IMR-90 (cell line): Measurements from ENCODE around the gene DNAJC2. TPM values are rescaled to one million over a fixed set of nuclear protein-coding genes. Genes with fewer than 3 reads are reported as not detected.

Experiments
- ATAC-seq: fragments of 200-7000 bp; cut with Tn5 transposase; 2 replicates; pipeline ENCODE4 v1.9.1; 2020; ENCODE audit warnings: low read depth, mild to moderate bottlenecking, moderate library complexity
- BruUV-seq: library from RNA; stranded (reverse); fragments of 400-500 nt; replicated peaks from 2 replicates; lab custom pipeline; 2021; lab: Mats Ljungman, UMichigan
- CTCF ChIA-PET: fragments of 300-600 bp; formaldehyde crosslinking; extraction: SDS; loops from one replicate; lab custom pipeline; 2021; ENCODE audit warnings: antibody characterized with exemption; lab: Yijun Ruan, JAX
- POLR2A ChIA-PET: fragments of 300-600 bp; sonication (Branson Sonifier 250); formaldehyde crosslinking; loops from one replicate; lab custom pipeline; 2022; ENCODE audit warnings: antibody characterized with exemption; ENCODE audit not compliant: unreplicated experiment; lab: Charles Lee
- DNase-seq: peaks from one replicate; pipeline ENCODE4 v3.0.0; 2013
- H2AFZ ChIP-seq: replicated peaks from 2 replicates; pipeline ENCODE3; 2013; ENCODE audit warnings: low read length, mild to moderate bottlenecking; ENCODE audit not compliant: poor library complexity
- H2AK5ac ChIP-seq: 2 replicates; pipeline ENCODE4 v1.6.1; 2013; ENCODE audit warnings: low read depth, low read length, inconsistent platforms
- H2AK9ac ChIP-seq: replicated peaks from 2 replicates; pipeline ENCODE3; 2013; ENCODE audit warnings: mild to moderate bottlenecking, low read depth, low read length, moderate library complexity; ENCODE audit not compliant: poor library complexity
- H2BK120ac ChIP-seq: 2 replicates; pipeline ENCODE4 v1.6.1; 2013; ENCODE audit warnings: low read depth, low read length, inconsistent platforms
- H2BK15ac ChIP-seq: 3 replicates; pipeline ENCODE4 v1.6.1; 2013; ENCODE audit warnings: low read depth, low read length, inconsistent platforms
- H2BK20ac ChIP-seq: 2 replicates; pipeline ENCODE4 v1.6.1; 2013; ENCODE audit warnings: low read depth, mild to moderate bottlenecking, inconsistent platforms, low read length, moderate library complexity
- H2BK5ac ChIP-seq: 2 replicates; pipeline ENCODE4 v1.6.1; 2013; ENCODE audit warnings: mild to moderate bottlenecking, low read depth, low read length, inconsistent platforms; ENCODE audit not compliant: poor library complexity, severe bottlenecking
- H3K14ac ChIP-seq: replicated peaks from 2 replicates; pipeline ENCODE4 v1.6.1; 2013; ENCODE audit warnings: low read depth, low read length, inconsistent platforms
- H3K18ac ChIP-seq: 2 replicates; pipeline ENCODE4 v1.6.1; 2013; ENCODE audit warnings: low read depth, low read length, control low read depth
- H3K23ac ChIP-seq: 2 replicates; pipeline ENCODE4 v1.6.1; 2013; ENCODE audit warnings: low read depth, low read length, inconsistent platforms
- H3K27ac ChIP-seq: 2 replicates; pipeline ENCODE4 v1.5.1; 2013; ENCODE audit warnings: mild to moderate bottlenecking, control low read depth, low read length; ENCODE audit not compliant: insufficient read depth
- H3K27me3 ChIP-seq: 2 replicates; pipeline ENCODE4 v1.6.1; 2013; ENCODE audit warnings: low read length; ENCODE audit not compliant: control insufficient read depth, insufficient read depth
- H3K36me3 ChIP-seq: 2 replicates; pipeline ENCODE4 v1.6.1; 2013; ENCODE audit warnings: low read length, mixed read lengths; ENCODE audit not compliant: control insufficient read depth, insufficient read depth
- H3K4ac ChIP-seq: 2 replicates; pipeline ENCODE4 v1.6.1; 2013; ENCODE audit warnings: low read depth, low read length, inconsistent platforms
- H3K4me1 ChIP-seq: 2 replicates; pipeline ENCODE4 v1.6.1; 2013; ENCODE audit warnings: low read length, mixed read lengths; ENCODE audit not compliant: control insufficient read depth, insufficient read depth
- H3K4me2 ChIP-seq: 2 replicates; pipeline ENCODE4 v1.6.1; 2013; ENCODE audit warnings: low read depth, mild to moderate bottlenecking, control low read depth, low read length, moderate library complexity
- H3K4me3 ChIP-seq: 2 replicates; pipeline ENCODE4 v1.5.1; 2013; ENCODE audit warnings: low read depth, mild to moderate bottlenecking, control low read depth, low read length, moderate library complexity; ENCODE audit not compliant: insufficient read depth
- H3K56ac ChIP-seq: 2 replicates; pipeline ENCODE4 v1.6.1; 2013; ENCODE audit warnings: low read length, inconsistent platforms; ENCODE audit not compliant: insufficient read depth; ENCODE audit errors: extremely low read depth
- H3K79me1 ChIP-seq, 2 experiments: 2 replicates each; pipeline ENCODE4 v1.6.1; 2013; ENCODE audit warnings: low read length in 2 of 2, inconsistent platforms in 1 of 2, low read depth in 1 of 2
- H3K9ac ChIP-seq: 2 replicates; pipeline ENCODE4 v1.6.1; 2013; ENCODE audit warnings: low read depth, low read length, control low read depth
- H3K9me1 ChIP-seq: 2 replicates; pipeline ENCODE4 v1.6.1; 2013; ENCODE audit warnings: low read length, inconsistent platforms; ENCODE audit not compliant: insufficient read depth
- H3K9me3 ChIP-seq: 2 replicates; pipeline ENCODE4 v1.6.1; 2013; ENCODE audit warnings: low read length; ENCODE audit not compliant: control insufficient read depth, insufficient read depth
- H4K20me1 ChIP-seq: 2 replicates; pipeline ENCODE4 v1.6.1; 2013; ENCODE audit warnings: low read length, inconsistent platforms; ENCODE audit not compliant: insufficient read depth
- H4K5ac ChIP-seq: 2 replicates; pipeline ENCODE4 v1.6.1; 2013; ENCODE audit warnings: mild to moderate bottlenecking, low read depth, low read length, control low read depth
- H4K8ac ChIP-seq, 2 experiments: 2 replicates each; pipeline ENCODE4 v1.6.1; 2013; ENCODE audit warnings: low read depth in 2 of 2, low read length in 2 of 2, control low read depth in 1 of 2, inconsistent platforms in 1 of 2
- H4K91ac ChIP-seq: 2 replicates; pipeline ENCODE4 v1.6.1; 2013; ENCODE audit warnings: low read depth, low read length, inconsistent platforms; ENCODE audit not compliant: insufficient read depth
- CEBPB ChIP-seq: IDR thresholded peaks from 2 replicates; pipeline ENCODE4 v1.6.1; 2012; ENCODE audit warnings: low read depth, low read length, improper control_type of control experiment
- FOS ChIP-seq: fragments of 150-350 bp; IDR thresholded peaks from 2 replicates; pipeline ENCODE4 v1.6.1; 2016; ENCODE audit warnings: low read depth, low read length
- MAFK ChIP-seq: IDR thresholded peaks from 2 replicates; pipeline ENCODE4 v1.6.1; 2012; ENCODE audit warnings: low read depth, low read length, improper control_type of control experiment
- NFE2L2 ChIP-seq: fragments of 150-350 bp; IDR thresholded peaks from 2 replicates; pipeline ENCODE4 v1.6.1; 2016; ENCODE audit warnings: low read depth, mild to moderate bottlenecking, low read length
- POLR2A ChIP-seq: IDR thresholded peaks from 2 replicates; pipeline ENCODE4 v1.6.1; 2012; ENCODE audit warnings: mild to moderate bottlenecking, low read depth, low read length
- RFX5 ChIP-seq: IDR thresholded peaks from 2 replicates; pipeline ENCODE4 v1.8.0; 2012; ENCODE audit warnings: low read depth, mild to moderate bottlenecking, low read length, moderate library complexity
- SMC3 ChIP-seq: fragments of 150-350 bp; IDR thresholded peaks from 2 replicates; pipeline ENCODE4 v1.6.1; 2016; ENCODE audit warnings: low read depth, mild to moderate bottlenecking, antibody characterized with exemption, low read length, moderate library complexity
- WGBS, 2 experiments: methylation state at CpG; one replicate each; pipeline versions ENCODE4 v1.1.5 to v1.1.7; 2013; ENCODE audit warnings: missing lambda C conversion rate in 2 of 2; ENCODE audit not compliant: insufficient read length in 1 of 2; ENCODE audit errors: extremely low coverage in 2 of 2; 5-methylcytosine and 5-hydroxymethylcytosine counted together
- dilution Hi-C: fragments of 300-500 bp; cut with HindIII; formaldehyde crosslinking; loops from one replicate; pipeline ENCODE4 v1.14.3; 2018; ENCODE audit warnings: low sequenced_read_pairs; ENCODE audit not compliant: unreplicated experiment
- in situ Hi-C: fragments of 300-500 bp; cut with MboI; formaldehyde crosslinking; loops from 3 replicates; pipeline ENCODE4 v1.14.3; 2019; ENCODE audit warnings: low sequenced_read_pairs, inconsistent platforms, mixed read lengths
- intact Hi-C: fragments of 100-400 bp; cut with micrococcal nuclease; formaldehyde crosslinking; loops from 2 replicates; pipeline ENCODE4 v1.10.0; 2022
- polyA plus RNA-seq, 3 experiments: library from polyadenylated mRNA; depleted of rRNA; stranded (reverse); fragments of >200 nt; gene quantifications; 2 replicates each; pipeline ENCODE4 v1.2.3, GENCODE V29; 2012; ENCODE audit warnings: low replicate concordance in 1 of 3
- total RNA-seq: library from RNA; depleted of rRNA; stranded (reverse); fragments of >200 nt; gene quantifications from 2 replicates; pipeline ENCODE4 v1.2.3, GENCODE V29; 2012
- TF ChIP-seq, protein P1 (sequence below): fragments of 150-350 bp; IDR thresholded peaks from 2 replicates; pipeline ENCODE4 v1.6.1; 2016; ENCODE audit warnings: low read depth, mild to moderate bottlenecking, low read length, moderate library complexity, borderline replicate concordance
- TF ChIP-seq, protein P2 (sequence below): conservative IDR thresholded peaks from 2 replicates; pipeline ENCODE4 v1.5.1; 2012; ENCODE audit warnings: mild to moderate bottlenecking, low read depth, low read length, improper control_type of control experiment

DNAJC2 gene
- total and polyA plus RNA-seq, 2 of the 4 experiments (the other 2 are of a cell fraction): 17.5 to 22.4 TPM

DNA sequence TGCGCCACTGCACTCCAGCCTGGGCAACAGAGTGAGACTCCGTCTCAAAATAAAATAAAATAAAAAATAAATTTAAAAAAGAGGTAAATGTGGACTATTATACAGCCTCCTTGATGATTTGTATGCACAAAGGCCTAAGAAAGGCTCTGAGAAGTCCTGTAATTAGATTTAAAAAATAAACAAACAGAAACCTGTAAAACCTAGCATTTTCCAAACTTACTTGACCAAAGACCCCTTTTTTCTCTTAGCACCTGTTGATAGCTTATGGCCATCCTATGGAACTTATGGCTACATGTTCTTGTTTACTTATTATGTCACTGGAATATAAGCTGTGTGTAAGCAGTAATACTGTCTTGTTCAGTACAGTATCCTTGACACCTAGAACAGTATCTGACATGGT is 5.7 kb downstream of the DNAJC2 start:
- Histone ChIP-seq H3K14ac (no peak overlapping the region), H2BK20ac (no peak overlapping the region), H3K23ac (no peak overlapping the region), H3K4me3 (no peak overlapping the region), H2AFZ (no peak overlapping the region), H3K18ac (no peak overlapping the region), H2AK5ac (no peak overlapping the region), H3K9me3 (no peaks in the 10 kb centered on the region), H3K4me2 (no peak overlapping the region), H2BK15ac (no peak overlapping the region), H3K4ac (no peak overlapping the region), H3K9me1 (no peaks in the 10 kb centered on the region), H4K91ac (no peak overlapping the region), H4K5ac (no peak overlapping the region), H2BK120ac (no peak overlapping the region), H4K8ac (no peak overlapping the region), H3K4me1 (peaks cover 2% of the 10 kb centered on the region), H3K36me3 (peaks cover 32% of the 10 kb centered on the region), H2AK9ac (no peak overlapping the region), H4K20me1 (peaks cover 7% of the 10 kb centered on the region; the same call in 1 of the 2 replicates), H3K56ac (no peak overlapping the region), H3K27ac (no peak overlapping the region), H3K9ac (no peak overlapping the region), H2BK5ac (no peak overlapping the region), H3K27me3 (no peaks in the 10 kb centered on the region), H3K79me1 (peaks cover 12 to 24% of the 10 kb centered on the region in 2 experiments; a peak in 3 of 4 replicates)
- no peak for ATAC-seq
- TF ChIP-seq, protein P1, sequence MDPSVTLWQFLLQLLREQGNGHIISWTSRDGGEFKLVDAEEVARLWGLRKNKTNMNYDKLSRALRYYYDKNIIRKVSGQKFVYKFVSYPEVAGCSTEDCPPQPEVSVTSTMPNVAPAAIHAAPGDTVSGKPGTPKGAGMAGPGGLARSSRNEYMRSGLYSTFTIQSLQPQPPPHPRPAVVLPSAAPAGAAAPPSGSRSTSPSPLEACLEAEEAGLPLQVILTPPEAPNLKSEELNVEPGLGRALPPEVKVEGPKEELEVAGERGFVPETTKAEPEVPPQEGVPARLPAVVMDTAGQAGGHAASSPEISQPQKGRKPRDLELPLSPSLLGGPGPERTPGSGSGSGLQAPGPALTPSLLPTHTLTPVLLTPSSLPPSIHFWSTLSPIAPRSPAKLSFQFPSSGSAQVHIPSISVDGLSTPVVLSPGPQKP: no peak
- TF ChIP-seq NFE2L2 (no peak), MAFK (no peak), FOS (no peak), POLR2A (no peak), SMC3 (no peak), RFX5 (no peak), CEBPB (no peak)
- TF ChIP-seq, protein P2, sequence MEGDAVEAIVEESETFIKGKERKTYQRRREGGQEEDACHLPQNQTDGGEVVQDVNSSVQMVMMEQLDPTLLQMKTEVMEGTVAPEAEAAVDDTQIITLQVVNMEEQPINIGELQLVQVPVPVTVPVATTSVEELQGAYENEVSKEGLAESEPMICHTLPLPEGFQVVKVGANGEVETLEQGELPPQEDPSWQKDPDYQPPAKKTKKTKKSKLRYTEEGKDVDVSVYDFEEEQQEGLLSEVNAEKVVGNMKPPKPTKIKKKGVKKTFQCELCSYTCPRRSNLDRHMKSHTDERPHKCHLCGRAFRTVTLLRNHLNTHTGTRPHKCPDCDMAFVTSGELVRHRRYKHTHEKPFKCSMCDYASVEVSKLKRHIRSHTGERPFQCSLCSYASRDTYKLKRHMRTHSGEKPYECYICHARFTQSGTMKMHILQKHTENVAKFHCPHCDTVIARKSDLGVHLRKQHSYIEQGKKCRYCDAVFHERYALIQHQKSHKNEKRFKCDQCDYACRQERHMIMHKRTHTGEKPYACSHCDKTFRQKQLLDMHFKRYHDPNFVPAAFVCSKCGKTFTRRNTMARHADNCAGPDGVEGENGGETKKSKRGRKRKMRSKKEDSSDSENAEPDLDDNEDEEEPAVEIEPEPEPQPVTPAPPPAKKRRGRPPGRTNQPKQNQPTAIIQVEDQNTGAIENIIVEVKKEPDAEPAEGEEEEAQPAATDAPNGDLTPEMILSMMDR: no peak
- no TSS peak for BruUV-seq
- CTCF ChIA-PET: interaction anchor here (0.6 kb wide), 1 partner anchor 1754 kb away, joined by 7 read pairs; no protein-coding TSS in a partner anchor
- dilution Hi-C loops (no loop called here), intact Hi-C loops (no loop called here), in situ Hi-C loops (no loop called here)
- WGBS, 2 experiments: no CpG with 5 or more reads among the region's 2 CpGs
- POLR2A ChIA-PET: no interaction called here
- no peak for DNase-seq
